Measurements from ENCODE around the gene CBX8. TPM values are rescaled to one million over a fixed set of nuclear protein-coding genes. Genes with fewer than 3 reads are reported as not detected.
A peak's percentile ranks its signal among the peaks of the same experiment; 100 is the strongest.

The CBX8 gene
- total and polyA plus RNA-seq, 2 of the 13 experiments (the other 11 are each of a cell fraction or from before 2014, with no cell fraction given), result 0.34 to 12.6 TPM

- TF ChIP-seq, protein P1, sequence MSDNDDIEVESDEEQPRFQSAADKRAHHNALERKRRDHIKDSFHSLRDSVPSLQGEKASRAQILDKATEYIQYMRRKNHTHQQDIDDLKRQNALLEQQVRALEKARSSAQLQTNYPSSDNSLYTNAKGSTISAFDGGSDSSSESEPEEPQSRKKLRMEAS (IDR thresholded peaks at IDR 0.05), result peak; percentile 55; the same call in 1 of the 2 replicates
- no peak for TF ChIP-seq FOXK2 (IDR thresholded peaks at IDR 0.05)
- TF ChIP-seq, protein P2, sequence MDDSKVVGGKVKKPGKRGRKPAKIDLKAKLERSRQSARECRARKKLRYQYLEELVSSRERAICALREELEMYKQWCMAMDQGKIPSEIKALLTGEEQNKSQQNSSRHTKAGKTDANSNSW (CRISPR knock-in tag; IDR thresholded peaks at IDR 0.05; ENCODE audit: borderline replicate concordance), result no peak
- no peak for TF ChIP-seq ATF7-NPFF (CRISPR knock-in tag; IDR thresholded peaks at IDR 0.05; ENCODE audit: low read depth)
- no peak for TF ChIP-seq ZNF460 (CRISPR knock-in tag; IDR thresholded peaks at IDR 0.05; ENCODE audit: borderline replicate concordance)
- TF ChIP-seq ZNF646 (CRISPR knock-in tag; IDR thresholded peaks at IDR 0.05), result no peak
- TF ChIP-seq, protein P3, sequence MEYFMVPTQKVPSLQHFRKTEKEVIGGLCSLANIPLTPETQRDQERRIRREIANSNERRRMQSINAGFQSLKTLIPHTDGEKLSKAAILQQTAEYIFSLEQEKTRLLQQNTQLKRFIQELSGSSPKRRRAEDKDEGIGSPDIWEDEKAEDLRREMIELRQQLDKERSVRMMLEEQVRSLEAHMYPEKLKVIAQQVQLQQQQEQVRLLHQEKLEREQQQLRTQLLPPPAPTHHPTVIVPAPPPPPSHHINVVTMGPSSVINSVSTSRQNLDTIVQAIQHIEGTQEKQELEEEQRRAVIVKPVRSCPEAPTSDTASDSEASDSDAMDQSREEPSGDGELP (IDR thresholded peaks at IDR 0.05; ENCODE audit: borderline replicate concordance, low read depth), result peak; percentile 51; the same call in 1 of the 2 replicates
- TF ChIP-seq ZNF296 (CRISPR knock-in tag; conservative IDR thresholded peaks at IDR 0.05), result no peak
- TF ChIP-seq ZSCAN25 (CRISPR knock-in tag; IDR thresholded peaks at IDR 0.05), result no peak
- TF ChIP-seq ZMYM2 (CRISPR knock-in tag; IDR thresholded peaks at IDR 0.05), result 0 out of 2 replicates have a peak, but pooled peaks have one; percentile 38
- no peak for TF ChIP-seq ZNF235 (CRISPR knock-in tag; IDR thresholded peaks at IDR 0.05; ENCODE audit: borderline replicate concordance)
- no peak for TF ChIP-seq FOXA1 (IDR thresholded peaks at IDR 0.05)
- TF ChIP-seq FOXA1 (CRISPR knock-in tag; IDR thresholded peaks at IDR 0.05), result no peak
- TF ChIP-seq GABPB1 (CRISPR knock-in tag; IDR thresholded peaks at IDR 0.05), result no peak
- TF ChIP-seq, protein P4, sequence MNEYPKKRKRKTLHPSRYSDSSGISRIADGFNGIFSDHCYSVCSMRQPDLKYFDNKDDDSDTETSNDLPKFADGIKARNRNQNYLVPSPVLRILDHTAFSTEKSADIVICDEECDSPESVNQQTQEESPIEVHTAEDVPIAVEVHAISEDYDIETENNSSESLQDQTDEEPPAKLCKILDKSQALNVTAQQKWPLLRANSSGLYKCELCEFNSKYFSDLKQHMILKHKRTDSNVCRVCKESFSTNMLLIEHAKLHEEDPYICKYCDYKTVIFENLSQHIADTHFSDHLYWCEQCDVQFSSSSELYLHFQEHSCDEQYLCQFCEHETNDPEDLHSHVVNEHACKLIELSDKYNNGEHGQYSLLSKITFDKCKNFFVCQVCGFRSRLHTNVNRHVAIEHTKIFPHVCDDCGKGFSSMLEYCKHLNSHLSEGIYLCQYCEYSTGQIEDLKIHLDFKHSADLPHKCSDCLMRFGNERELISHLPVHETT (CRISPR knock-in tag; conservative IDR thresholded peaks at IDR 0.05), result no peak
- TF ChIP-seq EZH2 (conservative IDR thresholded peaks at IDR 0.05; ENCODE audit: low read depth, low read length), result no peak
- no peak for TF ChIP-seq ZBED4 (CRISPR knock-in tag; IDR thresholded peaks at IDR 0.05; ENCODE audit: borderline replicate concordance)
- no peak for TF ChIP-seq GLI4 (CRISPR knock-in tag; IDR thresholded peaks at IDR 0.05; ENCODE audit: borderline replicate concordance)
Observed at GRCh38 chr17:79754370-79754769, 42.5 kb downstream of the CBX8 start (continued).

Data from HepG2 (cell line).